ENCODE results near the gene ASRGL1. TPM values are rescaled to one million over a fixed set of nuclear protein-coding genes. Genes with fewer than 3 reads are reported as not detected.
A peak's percentile ranks its signal among the peaks of the same experiment; 100 is the strongest.

The ASRGL1 gene
- total and polyA plus RNA-seq, 4 donors = 24.5 to 65.2 (median 44.0) TPM

DNA sequence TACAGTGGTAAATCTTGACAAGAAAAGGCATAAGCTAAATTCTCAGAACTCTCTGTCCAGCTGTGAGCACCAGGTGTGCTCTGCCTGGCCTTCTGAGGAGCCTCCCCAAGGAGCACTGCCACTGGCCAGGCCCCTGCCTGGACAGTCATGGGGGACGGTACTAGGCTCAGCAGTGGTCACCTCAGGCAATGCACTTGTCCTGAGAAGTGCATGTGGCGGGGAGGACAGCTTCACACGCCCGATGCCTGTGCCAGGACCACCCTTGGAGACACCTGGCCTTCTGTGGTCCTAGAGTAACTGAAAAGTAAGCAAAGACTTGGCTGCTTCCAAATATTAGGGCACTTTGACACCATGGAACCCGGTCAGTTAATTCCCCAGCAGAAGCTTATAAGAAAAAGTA lies 53.0 kb downstream of the ASRGL1 start:
- no peak for DNase-seq (ENCODE audit: low read depth in 4 of 6, low spot score in 6 of 6)
- Histone ChIP-seq H3K4me3 (ENCODE audit: low read depth, low read length) (no peak overlapping the region), H3K9me3 (ENCODE audit: control insufficient read depth, insufficient read depth, low read length) (no peaks in the 10 kb centered on the region), H3K4me1 (ENCODE audit: control insufficient read depth, insufficient read depth, low read length) (peaks cover 6% of the 10 kb centered on the region), H3K27me3 (ENCODE audit: control insufficient read depth, insufficient read depth, low read length) (no peaks in the 10 kb centered on the region), H3K36me3 (ENCODE audit: control insufficient read depth, insufficient read depth, low read length) (peaks cover 29% of the 10 kb centered on the region), H3K27ac (ENCODE audit: low read depth, low read length) (no peak overlapping the region)
- 72% methylated on average over 5 of the region's 5 CpGs for WGBS (ENCODE audit: insufficient coverage)

DNA sequence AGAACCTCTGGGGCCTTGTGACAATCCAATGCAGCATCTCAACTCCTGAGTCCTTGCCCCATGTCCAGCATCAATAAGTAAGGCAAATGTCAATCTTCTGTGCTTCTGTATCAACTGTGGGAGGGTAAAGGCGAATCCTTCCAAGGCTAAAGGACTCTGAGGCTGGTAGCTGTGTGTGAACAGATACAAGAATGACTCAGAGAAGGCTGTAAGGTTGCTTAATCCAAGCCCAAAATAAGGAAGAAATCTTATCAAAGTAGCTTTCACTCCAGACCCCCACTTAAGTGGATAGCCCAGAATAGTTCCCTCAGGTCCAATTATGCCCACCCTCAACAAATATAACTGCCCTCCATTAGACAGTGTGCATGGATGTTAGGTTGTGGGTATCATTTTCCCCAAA lies 53.5 kb downstream of the ASRGL1 start:
- no peak for DNase-seq (ENCODE audit: low read depth in 4 of 6, low spot score in 6 of 6)
- Histone ChIP-seq H3K27ac (ENCODE audit: low read depth, low read length) (no peak overlapping the region), H3K36me3 (ENCODE audit: control insufficient read depth, insufficient read depth, low read length) (peaks cover 29% of the 10 kb centered on the region), H3K9me3 (ENCODE audit: control insufficient read depth, insufficient read depth, low read length) (no peaks in the 10 kb centered on the region), H3K27me3 (ENCODE audit: control insufficient read depth, insufficient read depth, low read length) (no peaks in the 10 kb centered on the region), H3K4me1 (ENCODE audit: control insufficient read depth, insufficient read depth, low read length) (peaks cover 10% of the 10 kb centered on the region), H3K4me3 (ENCODE audit: low read depth, low read length) (no peak overlapping the region)
- WGBS (ENCODE audit: insufficient coverage) = 80% methylated on average over 1 of the region's 1 CpG

DNA sequence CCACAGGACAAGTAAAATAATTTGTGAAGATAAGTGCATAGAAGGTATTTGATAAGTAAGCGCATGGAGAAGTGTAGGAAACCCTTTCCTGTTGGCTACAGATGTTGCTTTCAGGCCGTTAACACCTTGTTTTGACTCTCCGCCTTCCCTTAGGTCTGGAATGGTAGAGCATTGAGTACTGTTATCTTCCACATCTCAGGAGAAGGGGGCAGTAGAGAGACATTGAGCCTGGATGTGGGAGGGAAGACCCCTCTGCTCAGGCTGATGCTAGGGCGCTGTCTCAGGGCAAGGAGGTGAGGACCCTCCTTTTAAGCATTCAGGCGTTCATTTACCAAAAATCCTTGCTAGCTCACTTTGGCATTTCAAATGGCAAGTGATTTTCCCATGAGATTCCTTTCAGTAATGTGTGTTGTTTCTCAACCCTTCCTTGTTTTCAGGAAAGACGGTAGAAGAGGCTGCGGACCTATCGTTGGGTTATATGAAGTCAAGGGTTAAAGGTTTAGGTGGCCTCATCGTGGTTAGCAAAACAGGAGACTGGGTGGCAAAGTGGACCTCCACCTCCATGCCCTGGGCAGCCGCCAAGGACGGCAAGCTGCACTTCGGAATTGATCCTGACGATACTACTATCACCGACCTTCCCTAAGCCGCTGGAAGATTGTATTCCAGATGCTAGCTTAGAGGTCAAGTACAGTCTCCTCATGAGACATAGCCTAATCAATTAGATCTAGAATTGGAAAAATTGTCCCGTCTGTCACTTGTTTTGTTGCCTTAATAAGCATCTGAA lies 54.6 kb downstream of the ASRGL1 start:
- DNase-seq (ENCODE audit: low read depth in 4 of 6, low spot score in 6 of 6) = no peak

DNA sequence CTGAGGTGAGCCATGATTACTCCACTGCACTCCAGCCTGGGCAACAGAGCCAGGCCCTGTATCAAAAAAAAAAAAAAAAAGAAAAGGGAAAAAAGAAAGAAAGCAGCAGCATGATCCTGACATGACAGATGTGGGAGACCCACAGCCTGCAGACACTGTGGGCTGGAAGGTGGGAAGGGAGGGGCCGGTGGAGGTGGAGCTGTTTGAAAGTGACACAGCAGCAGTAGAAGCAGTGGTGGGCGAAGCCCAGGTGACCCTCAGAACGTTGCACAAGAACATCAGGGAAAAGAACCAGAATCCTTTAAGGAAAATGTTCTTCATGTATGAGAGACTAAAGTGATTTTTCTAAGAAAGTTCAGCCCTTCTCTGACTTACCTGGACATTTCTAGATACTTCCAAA lies 55.3 kb downstream of the ASRGL1 start:
- DNase-seq (ENCODE audit: low read depth in 4 of 6, low spot score in 6 of 6) = no peak
- Histone ChIP-seq H3K27ac (ENCODE audit: low read depth, low read length) (no peak overlapping the region), H3K27me3 (ENCODE audit: control insufficient read depth, insufficient read depth, low read length) (no peaks in the 10 kb centered on the region), H3K4me1 (ENCODE audit: control insufficient read depth, insufficient read depth, low read length) (peaks cover 17% of the 10 kb centered on the region), H3K4me3 (ENCODE audit: low read depth, low read length) (no peak overlapping the region), H3K36me3 (ENCODE audit: control insufficient read depth, insufficient read depth, low read length) (peaks cover 29% of the 10 kb centered on the region), H3K9me3 (ENCODE audit: control insufficient read depth, insufficient read depth, low read length) (no peaks in the 10 kb centered on the region)
- 90% methylated on average over 1 of the region's 3 CpGs for WGBS (ENCODE audit: insufficient coverage)

More for the DNA sequence above, 54.6 kb downstream of the ASRGL1 start:
- 82% methylated on average over 12 of the region's 16 CpGs for WGBS (ENCODE audit: insufficient coverage)
- H3K4me1 ChIP-seq (ENCODE audit: control insufficient read depth, insufficient read depth, low read length) = peaks cover 14% of the 10 kb centered on the region
- no peaks in the 10 kb centered on the region for H3K27me3 ChIP-seq (ENCODE audit: control insufficient read depth, insufficient read depth, low read length)
- no peaks in the 10 kb centered on the region for H3K9me3 ChIP-seq (ENCODE audit: control insufficient read depth, insufficient read depth, low read length)
- peaks cover 29% of the 10 kb centered on the region for H3K36me3 ChIP-seq (ENCODE audit: control insufficient read depth, insufficient read depth, low read length)
- H3K4me3 ChIP-seq (ENCODE audit: low read depth, low read length) = no peak overlapping the region
- no peak overlapping the region for H3K27ac ChIP-seq (ENCODE audit: low read depth, low read length)

DNA sequence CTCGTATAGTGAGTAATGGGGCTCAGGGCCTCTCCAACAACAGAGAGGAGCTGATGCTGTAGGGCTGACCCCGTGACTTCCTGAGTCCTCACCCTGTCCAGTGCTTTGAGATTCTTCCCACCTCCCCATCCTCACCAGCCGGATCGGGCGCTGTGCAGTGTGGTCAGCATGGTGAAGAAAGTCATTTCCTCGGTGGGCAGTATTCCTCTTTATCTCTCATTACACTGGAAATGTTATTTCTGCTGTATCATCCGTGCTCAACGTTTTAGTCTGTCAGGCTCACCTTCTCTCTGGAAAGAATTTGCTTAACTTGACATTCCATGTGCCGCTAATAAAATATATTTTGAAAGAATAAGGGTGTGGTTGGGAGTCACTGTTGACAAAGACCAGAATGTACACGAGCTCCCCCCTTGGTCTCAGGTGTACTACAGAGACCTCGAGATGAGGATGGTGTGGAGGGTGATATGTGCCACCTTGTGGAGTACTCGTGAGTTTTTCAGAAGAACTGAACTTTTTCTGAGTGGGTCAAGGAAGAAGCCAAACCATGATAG lies 55.9 kb downstream of the ASRGL1 start:
- DNase-seq (ENCODE audit: low read depth in 4 of 6, low spot score in 6 of 6) = no peak
- H3K4me1 ChIP-seq (ENCODE audit: control insufficient read depth, insufficient read depth, low read length) = peaks cover 21% of the 10 kb centered on the region
- WGBS (ENCODE audit: insufficient coverage) = 74% methylated on average over 7 of the region's 12 CpGs
- no peaks in the 10 kb centered on the region for H3K27me3 ChIP-seq (ENCODE audit: control insufficient read depth, insufficient read depth, low read length)
- no peak overlapping the region for H3K27ac ChIP-seq (ENCODE audit: low read depth, low read length)
- H3K9me3 ChIP-seq (ENCODE audit: control insufficient read depth, insufficient read depth, low read length) = no peaks in the 10 kb centered on the region
- peaks cover 33% of the 10 kb centered on the region for H3K36me3 ChIP-seq (ENCODE audit: control insufficient read depth, insufficient read depth, low read length)
- H3K4me3 ChIP-seq (ENCODE audit: low read depth, low read length) = no peak overlapping the region

DNA sequence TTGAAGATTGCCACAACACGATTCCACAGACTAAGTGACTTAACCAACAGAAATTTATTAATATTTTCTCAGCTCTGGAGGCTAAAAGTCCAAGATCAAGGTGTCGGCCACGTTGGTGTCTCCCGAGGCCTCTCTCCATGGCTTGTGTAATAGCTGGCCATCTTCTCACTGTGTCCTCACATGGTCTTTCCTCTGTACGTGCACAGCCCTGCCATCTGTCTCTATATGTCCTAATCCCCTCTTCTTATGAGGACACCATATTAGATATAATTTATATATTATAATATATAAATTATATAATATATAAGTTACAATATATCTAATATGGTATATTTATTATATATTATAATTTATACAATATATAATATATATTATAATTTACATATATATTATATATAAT lies 56.5 kb downstream of the ASRGL1 start:
- no peak overlapping the region for H3K27ac ChIP-seq (ENCODE audit: low read depth, low read length)
- no peak overlapping the region for H3K4me3 ChIP-seq (ENCODE audit: low read depth, low read length)
- H3K36me3 ChIP-seq (ENCODE audit: control insufficient read depth, insufficient read depth, low read length) = peaks cover 34% of the 10 kb centered on the region
- DNase-seq (ENCODE audit: low read depth in 4 of 6, low spot score in 6 of 6) = no peak
- WGBS (ENCODE audit: insufficient coverage) = 83% methylated on average over 3 of the region's 5 CpGs
- no peaks in the 10 kb centered on the region for H3K9me3 ChIP-seq (ENCODE audit: control insufficient read depth, insufficient read depth, low read length)
- no peaks in the 10 kb centered on the region for H3K27me3 ChIP-seq (ENCODE audit: control insufficient read depth, insufficient read depth, low read length)
- peaks cover 27% of the 10 kb centered on the region for H3K4me1 ChIP-seq (ENCODE audit: control insufficient read depth, insufficient read depth, low read length)

DNA sequence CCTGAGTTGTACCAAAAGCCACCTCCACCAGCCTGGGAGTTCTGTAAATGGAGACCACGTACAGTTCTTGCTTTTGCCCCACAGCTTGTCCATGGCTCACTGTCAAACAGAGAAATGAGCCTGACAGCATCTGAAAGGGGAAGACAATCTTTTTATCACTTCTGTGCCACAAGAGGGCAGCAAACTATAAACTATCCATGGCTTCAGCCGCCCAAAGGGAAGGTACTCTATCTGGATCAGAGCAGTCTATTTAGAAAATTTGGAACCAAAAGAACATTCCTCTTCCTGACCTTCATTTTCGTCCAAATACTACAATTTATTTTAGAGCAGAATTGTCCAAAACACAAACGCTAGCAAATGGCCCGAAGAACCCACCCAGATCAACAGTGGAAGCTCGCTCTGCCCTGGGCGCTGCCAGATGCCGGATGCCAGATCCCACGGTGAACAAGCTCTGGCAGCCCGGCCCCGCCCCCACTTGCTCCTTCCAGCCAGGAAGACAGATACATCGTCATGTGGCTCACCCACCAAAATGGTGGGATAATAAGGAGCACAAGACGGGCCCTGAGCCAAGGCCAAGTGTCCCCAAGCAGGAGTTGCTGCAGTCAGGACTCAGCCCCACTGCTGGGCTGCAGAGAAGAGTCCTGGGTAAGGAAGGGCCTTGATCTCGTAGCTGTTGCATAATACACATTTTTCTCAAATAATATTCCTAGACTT lies 57.7 kb downstream of the ASRGL1 start:
- WGBS (ENCODE audit: insufficient coverage) = 2% methylated on average over 12 of the region's 14 CpGs
- Histone ChIP-seq H3K9me3 (ENCODE audit: control insufficient read depth, insufficient read depth, low read length) (no peaks in the 10 kb centered on the region), H3K27me3 (ENCODE audit: control insufficient read depth, insufficient read depth, low read length) (no peaks in the 10 kb centered on the region), H3K27ac (ENCODE audit: low read depth, low read length) (peak overlapping the region; percentile 79), H3K4me3 (ENCODE audit: low read depth, low read length) (peak overlapping the region; percentile 45), H3K36me3 (ENCODE audit: control insufficient read depth, insufficient read depth, low read length) (peaks cover 29% of the 10 kb centered on the region), H3K4me1 (ENCODE audit: control insufficient read depth, insufficient read depth, low read length) (peaks cover 39% of the 10 kb centered on the region)
- DNase-seq (ENCODE audit: low read depth in 4 of 6, low spot score in 6 of 6) = peak; percentile 78 to 98 (median 86)

DNA sequence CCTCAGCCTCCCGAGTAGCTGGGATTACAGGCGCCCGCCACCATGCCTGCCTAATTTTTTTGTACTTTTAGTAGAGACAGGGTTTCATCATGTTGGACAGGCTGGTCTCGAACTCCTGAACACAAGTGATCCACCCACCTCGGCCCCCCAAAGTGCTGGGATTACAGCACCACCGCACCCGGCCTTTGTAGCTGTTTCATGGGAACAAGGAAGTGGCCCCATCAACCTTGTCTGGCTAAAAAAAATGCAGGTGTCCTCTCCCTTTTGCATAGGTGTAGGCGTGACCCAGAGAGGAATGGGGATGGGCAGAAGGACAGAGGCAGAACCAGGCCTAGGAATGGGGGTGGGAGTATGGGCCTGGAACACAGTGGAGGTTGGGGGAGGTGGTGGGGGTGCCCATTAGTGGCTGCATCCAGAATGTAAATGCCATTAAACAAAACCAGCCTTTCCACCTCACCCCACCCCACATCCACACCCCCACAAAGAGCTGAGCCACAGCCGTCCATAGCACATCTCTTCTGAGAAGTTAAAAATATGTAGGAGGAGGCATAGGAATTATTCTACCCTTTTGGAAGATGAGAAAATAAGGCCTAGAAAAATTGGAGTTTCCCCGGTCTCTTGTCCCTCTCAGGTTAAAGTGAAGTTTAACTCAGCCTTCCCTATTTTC lies 58.8 kb downstream of the ASRGL1 start:
- no peak for DNase-seq (ENCODE audit: low read depth in 4 of 6, low spot score in 6 of 6)
- Histone ChIP-seq H3K27me3 (ENCODE audit: control insufficient read depth, insufficient read depth, low read length) (no peaks in the 10 kb centered on the region), H3K27ac (ENCODE audit: low read depth, low read length) (peak overlapping the region; percentile 12), H3K9me3 (ENCODE audit: control insufficient read depth, insufficient read depth, low read length) (no peaks in the 10 kb centered on the region), H3K36me3 (ENCODE audit: control insufficient read depth, insufficient read depth, low read length) (peaks cover 19% of the 10 kb centered on the region), H3K4me1 (ENCODE audit: control insufficient read depth, insufficient read depth, low read length) (peaks cover 50% of the 10 kb centered on the region), H3K4me3 (ENCODE audit: low read depth, low read length) (no peak overlapping the region)
- WGBS (ENCODE audit: insufficient coverage) = 60% methylated on average over 1 of the region's 10 CpGs

Data from spinal cord (tissue), 10 donors.